ENCODE data around the gene THAP11. TPM values are rescaled to one million over a fixed set of nuclear protein-coding genes. Genes with fewer than 3 reads are reported as not detected.
A peak's percentile ranks its signal among the peaks of the same experiment; 100 is the strongest.

The THAP11 gene
- total and polyA plus RNA-seq, 2 of the 13 experiments (the other 11 are each of a cell fraction or from before 2014, with no cell fraction given): 44.2 to 53.4 TPM

DNA sequence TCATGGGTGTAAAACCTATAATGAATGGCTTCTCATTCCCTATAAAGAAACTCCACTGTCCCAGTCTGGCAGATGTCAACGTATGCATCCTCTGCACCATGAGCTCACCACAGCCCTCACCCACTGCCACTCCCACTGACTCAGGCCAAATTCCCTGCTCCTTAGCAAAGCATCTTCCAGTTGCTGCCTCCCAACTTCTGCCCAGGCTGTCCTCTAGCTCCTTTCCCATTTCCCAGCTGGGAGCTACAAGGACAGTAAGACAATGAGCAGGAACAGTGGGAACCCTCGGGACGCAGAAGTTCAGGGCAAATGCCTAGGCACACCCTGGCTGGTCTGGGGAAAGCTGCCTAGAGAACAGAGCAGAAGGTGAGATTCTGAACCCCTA is 9.1 kb upstream of the THAP11 start (continued):
- TF ChIP-seq, protein P1, sequence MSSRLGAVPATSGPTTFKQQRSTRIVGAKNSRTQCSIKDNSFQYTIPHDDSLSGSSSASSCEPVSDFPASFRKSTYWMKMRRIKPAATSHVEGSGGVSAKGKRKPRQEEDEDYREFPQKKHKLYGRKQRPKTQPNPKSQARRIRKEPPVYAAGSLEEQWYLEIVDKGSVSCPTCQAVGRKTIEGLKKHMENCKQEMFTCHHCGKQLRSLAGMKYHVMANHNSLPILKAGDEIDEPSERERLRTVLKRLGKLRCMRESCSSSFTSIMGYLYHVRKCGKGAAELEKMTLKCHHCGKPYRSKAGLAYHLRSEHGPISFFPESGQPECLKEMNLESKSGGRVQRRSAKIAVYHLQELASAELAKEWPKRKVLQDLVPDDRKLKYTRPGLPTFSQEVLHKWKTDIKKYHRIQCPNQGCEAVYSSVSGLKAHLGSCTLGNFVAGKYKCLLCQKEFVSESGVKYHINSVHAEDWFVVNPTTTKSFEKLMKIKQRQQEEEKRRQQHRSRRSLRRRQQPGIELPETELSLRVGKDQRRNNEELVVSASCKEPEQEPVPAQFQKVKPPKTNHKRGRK (CRISPR knock-in tag; IDR thresholded peaks at IDR 0.05): peak; percentile 69; the same call in 1 of the 2 replicates
- TF ChIP-seq BRCA1 (CRISPR knock-in tag; IDR thresholded peaks at IDR 0.05) (no peak), ZNF567 (CRISPR knock-in tag; IDR thresholded peaks at IDR 0.05; ENCODE audit: borderline replicate concordance) (0 out of 2 replicates have a peak, but pooled peaks have one; percentile 5), ZBTB7B (CRISPR knock-in tag; IDR thresholded peaks at IDR 0.05) (0 out of 2 replicates have a peak, but pooled peaks have one; percentile 2)
- TF ChIP-seq, protein P2, sequence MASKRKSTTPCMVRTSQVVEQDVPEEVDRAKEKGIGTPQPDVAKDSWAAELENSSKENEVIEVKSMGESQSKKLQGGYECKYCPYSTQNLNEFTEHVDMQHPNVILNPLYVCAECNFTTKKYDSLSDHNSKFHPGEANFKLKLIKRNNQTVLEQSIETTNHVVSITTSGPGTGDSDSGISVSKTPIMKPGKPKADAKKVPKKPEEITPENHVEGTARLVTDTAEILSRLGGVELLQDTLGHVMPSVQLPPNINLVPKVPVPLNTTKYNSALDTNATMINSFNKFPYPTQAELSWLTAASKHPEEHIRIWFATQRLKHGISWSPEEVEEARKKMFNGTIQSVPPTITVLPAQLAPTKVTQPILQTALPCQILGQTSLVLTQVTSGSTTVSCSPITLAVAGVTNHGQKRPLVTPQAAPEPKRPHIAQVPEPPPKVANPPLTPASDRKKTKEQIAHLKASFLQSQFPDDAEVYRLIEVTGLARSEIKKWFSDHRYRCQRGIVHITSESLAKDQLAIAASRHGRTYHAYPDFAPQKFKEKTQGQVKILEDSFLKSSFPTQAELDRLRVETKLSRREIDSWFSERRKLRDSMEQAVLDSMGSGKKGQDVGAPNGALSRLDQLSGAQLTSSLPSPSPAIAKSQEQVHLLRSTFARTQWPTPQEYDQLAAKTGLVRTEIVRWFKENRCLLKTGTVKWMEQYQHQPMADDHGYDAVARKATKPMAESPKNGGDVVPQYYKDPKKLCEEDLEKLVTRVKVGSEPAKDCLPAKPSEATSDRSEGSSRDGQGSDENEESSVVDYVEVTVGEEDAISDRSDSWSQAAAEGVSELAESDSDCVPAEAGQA (IDR thresholded peaks at IDR 0.05; ENCODE audit: low read depth): no peak
- TF ChIP-seq, protein P2 (CRISPR knock-in tag; IDR thresholded peaks at IDR 0.05; ENCODE audit: borderline replicate concordance): no peak

Measured in HepG2 (cell line).